ENCODE results near the gene FOXK2. TPM values are rescaled to one million over a fixed set of nuclear protein-coding genes. Genes with fewer than 3 reads are reported as not detected.

The FOXK2 gene
- total RNA-seq, 6 donors from 2014 or later = 50.8 to 92.7 (median 58.9) TPM

DNA sequence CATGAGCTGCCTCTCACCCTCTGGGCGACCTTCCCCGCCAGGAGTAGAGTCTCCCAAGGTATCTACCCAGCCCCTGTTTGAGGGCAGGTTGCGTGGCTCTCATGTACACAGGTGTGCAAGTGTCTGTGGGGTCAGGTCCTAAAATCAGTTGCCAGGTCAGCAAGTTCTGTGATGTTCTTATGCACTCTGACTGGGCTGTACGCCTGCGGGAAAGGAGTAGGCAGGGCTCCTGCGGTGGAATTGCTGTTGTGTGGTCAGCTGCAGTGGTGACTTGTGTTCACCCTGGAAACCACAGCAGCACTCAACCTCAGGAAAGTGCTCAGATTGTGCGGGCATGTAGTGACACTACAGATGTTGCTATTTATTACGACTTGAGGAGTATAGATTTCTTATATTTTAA is 41.6 kb upstream of the FOXK2 start:
- H3K9me3 ChIP-seq = no peaks in the 10 kb centered on the region
- H3K36me3 ChIP-seq = peaks cover 29 to 100% (median 75%) of the 10 kb centered on the region in 4 donors
- ATAC-seq (ENCODE audit: low FRiP score in 2 of 2) (no peak), DNase-seq (no peak)
- H3K4me3 ChIP-seq = no peak overlapping the region
- no peak overlapping the region for H3K27ac ChIP-seq
- WGBS, 2 donors = 87 to 88% methylated on average over 8 of the region's 8 CpGs
- no peaks in the 10 kb centered on the region for H3K4me1 ChIP-seq
- no peaks in the 10 kb centered on the region for H3K27me3 ChIP-seq
- TF ChIP-seq, protein P1, sequence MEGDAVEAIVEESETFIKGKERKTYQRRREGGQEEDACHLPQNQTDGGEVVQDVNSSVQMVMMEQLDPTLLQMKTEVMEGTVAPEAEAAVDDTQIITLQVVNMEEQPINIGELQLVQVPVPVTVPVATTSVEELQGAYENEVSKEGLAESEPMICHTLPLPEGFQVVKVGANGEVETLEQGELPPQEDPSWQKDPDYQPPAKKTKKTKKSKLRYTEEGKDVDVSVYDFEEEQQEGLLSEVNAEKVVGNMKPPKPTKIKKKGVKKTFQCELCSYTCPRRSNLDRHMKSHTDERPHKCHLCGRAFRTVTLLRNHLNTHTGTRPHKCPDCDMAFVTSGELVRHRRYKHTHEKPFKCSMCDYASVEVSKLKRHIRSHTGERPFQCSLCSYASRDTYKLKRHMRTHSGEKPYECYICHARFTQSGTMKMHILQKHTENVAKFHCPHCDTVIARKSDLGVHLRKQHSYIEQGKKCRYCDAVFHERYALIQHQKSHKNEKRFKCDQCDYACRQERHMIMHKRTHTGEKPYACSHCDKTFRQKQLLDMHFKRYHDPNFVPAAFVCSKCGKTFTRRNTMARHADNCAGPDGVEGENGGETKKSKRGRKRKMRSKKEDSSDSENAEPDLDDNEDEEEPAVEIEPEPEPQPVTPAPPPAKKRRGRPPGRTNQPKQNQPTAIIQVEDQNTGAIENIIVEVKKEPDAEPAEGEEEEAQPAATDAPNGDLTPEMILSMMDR (IDR thresholded peaks at IDR 0.05) = no peak
- TF ChIP-seq POLR2AphosphoS5 (IDR thresholded peaks at IDR 0.05) = no peak
- TF ChIP-seq EP300 (IDR thresholded peaks at IDR 0.05) = no peak
- no peak for TF ChIP-seq POLR2A (IDR thresholded peaks at IDR 0.05)

DNA sequence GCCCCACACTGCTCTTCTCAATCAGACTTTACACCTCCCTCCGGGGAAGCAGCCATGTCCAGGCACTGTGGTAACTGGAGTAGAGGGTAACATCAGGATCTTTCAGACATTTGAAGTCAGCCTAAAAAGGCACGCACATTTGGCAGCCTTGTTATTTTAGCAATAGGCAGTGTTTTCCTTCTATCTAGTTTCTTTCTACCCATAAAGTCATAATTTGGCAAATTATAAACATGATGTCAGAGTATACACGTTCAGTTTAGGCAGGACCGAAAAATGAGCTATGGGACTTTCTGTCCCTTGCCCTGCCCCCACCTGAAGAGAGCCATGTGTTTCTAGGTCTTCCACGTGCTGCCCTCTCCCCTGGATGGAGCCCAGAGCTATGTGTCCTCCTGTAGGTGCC is 39.9 kb upstream of the FOXK2 start:
- TF ChIP-seq, protein P1 (IDR thresholded peaks at IDR 0.05) = no peak
- TF ChIP-seq POLR2AphosphoS5 (IDR thresholded peaks at IDR 0.05) = no peak
- no peak for TF ChIP-seq EP300 (IDR thresholded peaks at IDR 0.05)
- TF ChIP-seq POLR2A (IDR thresholded peaks at IDR 0.05) = no peak
- H3K27me3 ChIP-seq = no peaks in the 10 kb centered on the region
- H3K4me1 ChIP-seq = no peaks in the 10 kb centered on the region
- peaks cover 29 to 100% (median 77%) of the 10 kb centered on the region in 4 donors for H3K36me3 ChIP-seq
- no peak overlapping the region for H3K27ac ChIP-seq
- no peaks in the 10 kb centered on the region for H3K9me3 ChIP-seq
- WGBS, 2 donors = 92 to 93% methylated on average over 5 of the region's 5 CpGs
- DNase-seq (no peak), ATAC-seq (ENCODE audit: low FRiP score in 2 of 2) (peak in 1 of 2 donors; percentile 55)
- no peak overlapping the region for H3K4me3 ChIP-seq

DNA sequence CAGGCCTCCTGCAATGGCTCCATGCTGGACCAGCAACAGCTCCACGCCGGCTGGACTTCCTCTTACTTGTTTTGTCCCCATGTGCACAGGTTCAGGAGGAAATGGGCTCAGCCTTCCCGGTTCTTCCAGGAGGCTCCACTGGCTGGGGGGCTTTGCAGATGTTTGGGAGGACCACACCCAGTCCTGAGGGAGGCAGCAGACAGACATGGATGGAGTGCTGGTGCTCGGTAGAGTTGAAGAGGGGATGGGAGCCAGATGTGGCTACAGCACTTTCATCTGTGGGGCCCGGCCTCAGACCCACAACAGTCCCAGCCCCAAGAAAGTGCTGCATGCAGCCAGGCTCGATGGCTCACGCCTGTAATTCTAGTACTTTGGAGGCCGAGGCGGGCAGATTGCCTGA is 39.2 kb upstream of the FOXK2 start:
- DNase-seq (no peak), ATAC-seq (ENCODE audit: low FRiP score in 2 of 2) (peak in 1 of 2 donors; percentile 55)
- H3K27me3 ChIP-seq = no peaks in the 10 kb centered on the region
- H3K36me3 ChIP-seq = peaks cover 34 to 100% (median 79%) of the 10 kb centered on the region in 4 donors
- TF ChIP-seq EP300 (IDR thresholded peaks at IDR 0.05) = no peak
- TF ChIP-seq POLR2AphosphoS5 (IDR thresholded peaks at IDR 0.05) = no peak
- TF ChIP-seq, protein P1 (IDR thresholded peaks at IDR 0.05) = no peak
- TF ChIP-seq POLR2A (IDR thresholded peaks at IDR 0.05) = no peak
- H3K9me3 ChIP-seq = no peaks in the 10 kb centered on the region
- no peak overlapping the region for H3K27ac ChIP-seq
- 96 to 100% methylated on average over 1 to 9 of the region's 9 CpGs for WGBS, 2 donors
- no peak overlapping the region for H3K4me3 ChIP-seq
- no peaks in the 10 kb centered on the region for H3K4me1 ChIP-seq

DNA sequence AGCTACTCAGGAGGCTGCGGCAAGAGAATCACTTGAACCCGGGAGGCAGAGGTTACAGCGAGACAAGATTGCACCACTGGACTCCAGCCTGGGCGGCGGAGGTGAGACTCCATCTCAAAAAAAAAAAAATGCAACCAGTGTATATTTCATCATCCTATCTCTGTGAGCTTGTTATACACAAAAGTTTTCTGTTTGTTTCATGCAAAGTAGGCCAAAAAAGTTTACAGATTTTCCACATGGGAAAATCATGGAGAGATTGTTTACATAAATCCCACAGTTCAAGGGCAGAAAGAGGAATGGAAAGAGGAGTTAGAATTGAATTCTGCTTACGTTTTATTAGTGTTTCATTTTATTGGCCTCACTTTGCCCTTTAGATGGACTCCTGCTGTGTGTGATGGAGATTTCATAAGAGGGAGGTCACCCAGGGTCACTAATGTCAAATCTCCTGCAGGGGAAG is 36.3 kb upstream of the FOXK2 start:
- no peaks in the 10 kb centered on the region for H3K9me3 ChIP-seq
- WGBS, 2 donors = 91 to 94% methylated on average over 6 of the region's 6 CpGs
- peaks cover 40 to 100% (median 89%) of the 10 kb centered on the region in 4 donors for H3K36me3 ChIP-seq
- H3K27ac ChIP-seq = no peak overlapping the region
- ATAC-seq (ENCODE audit: low FRiP score in 2 of 2) (no peak), DNase-seq (no peak)
- TF ChIP-seq, protein P1 (IDR thresholded peaks at IDR 0.05) = no peak
- no peak for TF ChIP-seq POLR2AphosphoS5 (IDR thresholded peaks at IDR 0.05)
- TF ChIP-seq EP300 (IDR thresholded peaks at IDR 0.05) = no peak
- no peak for TF ChIP-seq POLR2A (IDR thresholded peaks at IDR 0.05)
- no peak overlapping the region for H3K4me3 ChIP-seq
- H3K27me3 ChIP-seq = no peaks in the 10 kb centered on the region
- peaks cover 0 to 8% (median 3%) of the 10 kb centered on the region in 4 donors for H3K4me1 ChIP-seq

DNA sequence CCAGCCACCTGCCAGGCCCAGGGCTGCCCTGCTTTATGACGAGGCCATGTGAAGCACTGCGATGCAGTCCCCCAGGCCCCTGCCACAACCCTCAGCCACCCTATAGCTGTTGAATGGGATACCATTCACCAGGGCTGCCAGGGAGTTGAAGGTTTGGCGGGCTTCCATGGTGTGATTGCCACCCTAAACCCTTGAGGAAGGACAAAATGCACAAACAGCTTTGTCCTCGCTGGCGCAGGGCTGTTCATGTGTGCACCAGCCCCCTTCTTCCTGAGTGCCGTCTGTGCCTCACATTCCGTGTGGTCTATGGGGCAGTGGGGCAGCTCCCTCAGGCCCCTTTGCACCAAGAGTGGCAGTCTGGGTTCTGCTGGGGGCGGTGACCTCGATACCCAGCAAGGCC is 35.7 kb upstream of the FOXK2 start:
- Histone ChIP-seq H3K36me3 (peaks cover 40 to 100% (median 84%) of the 10 kb centered on the region in 4 donors), H3K4me1 (peaks cover 0 to 14% (median 8%) of the 10 kb centered on the region in 4 donors), H3K4me3 (no peak overlapping the region), H3K9me3 (no peaks in the 10 kb centered on the region), H3K27ac (no peak overlapping the region), H3K27me3 (no peaks in the 10 kb centered on the region)
- ATAC-seq (ENCODE audit: low FRiP score in 2 of 2) (no peak), DNase-seq (no peak)
- TF ChIP-seq EP300 (IDR thresholded peaks at IDR 0.05) = no peak
- TF ChIP-seq POLR2A (IDR thresholded peaks at IDR 0.05) = no peak
- TF ChIP-seq POLR2AphosphoS5 (IDR thresholded peaks at IDR 0.05) = no peak
- TF ChIP-seq, protein P1 (IDR thresholded peaks at IDR 0.05) = no peak
- 70 to 97% methylated on average over 2 to 9 of the region's 9 CpGs for WGBS, 2 donors

All from upper lobe of left lung (tissue), 6 donors.